ENCODE data around the gene CATSPERD. TPM values are rescaled to one million over a fixed set of nuclear protein-coding genes. Genes with fewer than 3 reads are reported as not detected.

The CATSPERD gene
- total and polyA plus RNA-seq, 9 of the 15 experiments (the other 6 are each of a cell fraction or from before 2014, with no cell fraction given), result not detected

- peak; percentile 37 for TF ChIP-seq VEZF1 (CRISPR knock-in tag; IDR thresholded peaks at IDR 0.05)
- TF ChIP-seq PRDM10 (IDR thresholded peaks at IDR 0.05; ENCODE audit: partially characterized antibody), result no peak
- no peak for TF ChIP-seq ZNF586 (CRISPR knock-in tag; conservative IDR thresholded peaks at IDR 0.05)
- peak; percentile 84 for TF ChIP-seq NFIC (IDR thresholded peaks at IDR 0.05)
- TF ChIP-seq SP1 (CRISPR knock-in tag; IDR thresholded peaks at IDR 0.05), result no peak
- TF ChIP-seq PHF8 (IDR thresholded peaks at IDR 0.05; ENCODE audit: borderline replicate concordance, low read length), result peak; percentile 25; the same call in 1 of the 2 replicates
- TF ChIP-seq CREB1 (IDR thresholded peaks at IDR 0.05), result peak; percentile 27; the same call in 1 of the 2 replicates
- no peak for TF ChIP-seq CREB1 (CRISPR knock-in tag; IDR thresholded peaks at IDR 0.05)
- no peak for TF ChIP-seq CHD2 (IDR thresholded peaks at IDR 0.05; ENCODE audit: low read depth, low read length)
- TF ChIP-seq ZNF212 (CRISPR knock-in tag; IDR thresholded peaks at IDR 0.05), result no peak
- TF ChIP-seq ZNF146 (CRISPR knock-in tag; IDR thresholded peaks at IDR 0.05; ENCODE audit: unreplicated experiment), result no peak
- TF ChIP-seq RBBP5 (IDR thresholded peaks at IDR 0.05; ENCODE audit: borderline replicate concordance, insufficient read depth, low read length, poor library complexity, severe bottlenecking), result no peak
- no peak for TF ChIP-seq FOXJ3 (CRISPR knock-in tag; IDR thresholded peaks at IDR 0.05)
- peak; percentile 59; the same call in 1 of the 2 replicates for TF ChIP-seq XRCC5 (IDR thresholded peaks at IDR 0.05; ENCODE audit: low read depth, low read length)
- TF ChIP-seq, protein P1, sequence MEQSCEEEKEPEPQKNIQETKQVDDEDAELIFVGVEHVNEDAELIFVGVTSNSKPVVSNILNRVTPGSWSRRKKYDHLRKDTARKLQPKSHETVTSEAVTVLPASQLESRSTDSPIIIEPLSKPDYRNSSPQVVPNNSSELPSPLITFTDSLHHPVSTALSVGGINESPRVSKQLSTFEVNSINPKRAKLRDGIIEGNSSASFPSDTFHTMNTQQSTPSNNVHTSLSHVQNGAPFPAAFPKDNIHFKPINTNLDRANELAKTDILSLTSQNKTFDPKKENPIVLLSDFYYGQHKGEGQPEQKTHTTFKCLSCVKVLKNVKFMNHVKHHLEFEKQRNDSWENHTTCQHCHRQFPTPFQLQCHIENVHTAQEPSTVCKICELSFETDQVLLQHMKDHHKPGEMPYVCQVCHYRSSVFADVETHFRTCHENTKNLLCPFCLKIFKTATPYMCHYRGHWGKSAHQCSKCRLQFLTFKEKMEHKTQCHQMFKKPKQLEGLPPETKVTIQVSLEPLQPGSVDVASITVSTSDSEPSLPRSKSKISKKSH (CRISPR knock-in tag; IDR thresholded peaks at IDR 0.05), result no peak
- peak; percentile 57 to 66 for TF ChIP-seq NRF1 (conservative IDR thresholded peaks at IDR 0.05 in 1 of 2, IDR thresholded peaks at IDR 0.05 in 1 of 2)
- TF ChIP-seq, protein P2, sequence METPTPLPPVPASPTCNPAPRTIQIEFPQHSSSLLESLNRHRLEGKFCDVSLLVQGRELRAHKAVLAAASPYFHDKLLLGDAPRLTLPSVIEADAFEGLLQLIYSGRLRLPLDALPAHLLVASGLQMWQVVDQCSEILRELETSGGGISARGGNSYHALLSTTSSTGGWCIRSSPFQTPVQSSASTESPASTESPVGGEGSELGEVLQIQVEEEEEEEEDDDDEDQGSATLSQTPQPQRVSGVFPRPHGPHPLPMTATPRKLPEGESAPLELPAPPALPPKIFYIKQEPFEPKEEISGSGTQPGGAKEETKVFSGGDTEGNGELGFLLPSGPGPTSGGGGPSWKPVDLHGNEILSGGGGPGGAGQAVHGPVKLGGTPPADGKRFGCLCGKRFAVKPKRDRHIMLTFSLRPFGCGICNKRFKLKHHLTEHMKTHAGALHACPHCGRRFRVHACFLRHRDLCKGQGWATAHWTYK (CRISPR knock-in tag; IDR thresholded peaks at IDR 0.05), result no peak
- TF ChIP-seq RAD51 (IDR thresholded peaks at IDR 0.05; ENCODE audit: borderline replicate concordance, low read depth), result no peak
- TF ChIP-seq RBFOX2 (IDR thresholded peaks at IDR 0.05; ENCODE audit: low read depth, low read length), result peak; percentile 50; the same call in 1 of the 2 replicates
- TF ChIP-seq POLR2H (tag; IDR thresholded peaks at IDR 0.05; ENCODE audit: low read depth), result no peak
Observed at GRCh38 chr19:5805462-5806132, 85.2 kb downstream of the CATSPERD start (continued).

Data from K562 (cell line).